Stimulated activated naive CD4-positive, alpha-beta T cell treated with Interleukin-2 at 50 U/mL for 16 hours (primary cell): Measurements from ENCODE around the gene MEGF6.

ENCODE experiments used
- DNase-seq: peaks from one replicate; lab custom pipeline; 2025; lab: John Stamatoyannopoulos, UW

MEGF6 gene

GRCh38 chr1:3459051-3459908, 152.0 kb downstream of the MEGF6 start:
- no peak for DNase-seq

- no peak for DNase-seq
Measured at GRCh38 chr1:3457910-3458883, 153.1 kb downstream of the MEGF6 start.

- no peak for DNase-seq
Measured at GRCh38 chr1:3456964-3457909, 154.1 kb downstream of the MEGF6 start.

- DNase-seq, result no peak
Measured at GRCh38 chr1:3456449-3456963, 154.8 kb downstream of the MEGF6 start.

GRCh38 chr1:3455670-3456448, 155.4 kb downstream of the MEGF6 start:
- no peak for DNase-seq

GRCh38 chr1:3454811-3455618, 156.3 kb downstream of the MEGF6 start:
- DNase-seq, result no peak

GRCh38 chr1:3453891-3454810, 157.2 kb downstream of the MEGF6 start, which contains the start of gene ARHGEF16:
Gene ARHGEF16, plus strand, starts transcription at chr1:3454665. Its CDS starts 8,420 bp downstream, at chr1:3463085.
- no peak for DNase-seq

GRCh38 chr1:3453203-3453761, 158.0 kb downstream of the MEGF6 start:
- peak; percentile 41 for DNase-seq

GRCh38 chr1:3452866-3453175, 158.5 kb downstream of the MEGF6 start:
- no peak for DNase-seq

GRCh38 chr1:3451994-3452865, 159.1 kb downstream of the MEGF6 start:
- DNase-seq, result no peak

- no peak for DNase-seq
Measured at GRCh38 chr1:3450983-3451382, 160.3 kb downstream of the MEGF6 start.

- DNase-seq, result no peak
Measured at GRCh38 chr1:3450202-3450863, 161.0 kb downstream of the MEGF6 start.

- DNase-seq, result no peak
Measured at GRCh38 chr1:3444736-3445135, 166.6 kb downstream of the MEGF6 start.

- DNase-seq, result no peak
Measured at GRCh38 chr1:3444298-3444697, 167.0 kb downstream of the MEGF6 start.

GRCh38 chr1:3443807-3444206, 167.5 kb downstream of the MEGF6 start:
- no peak for DNase-seq

- no peak for DNase-seq
Measured at GRCh38 chr1:3442901-3443300, 168.4 kb downstream of the MEGF6 start.

GRCh38 chr1:3442331-3442730, 169.0 kb downstream of the MEGF6 start:
- no peak for DNase-seq
